Body of pancreas (tissue), 4 donors: Measurements from ENCODE around the gene TRIM52. TPM values are rescaled to one million over a fixed set of nuclear protein-coding genes. Genes with fewer than 3 reads are reported as not detected.

Experiments
- ATAC-seq: fragments of 150-250 bp; one replicate; pipeline ENCODE4 v1.9.1; 2016
- DNase-seq, 4 donors: peaks; one replicate each; pipeline ENCODE4 v3.0.0-alpha.2; 2019
- H3K27ac ChIP-seq, 4 donors: fragments of 200-600 bp; sonication (generic); 1 replicate in 3 of 4; 2 replicates in 1 of 4; pipeline versions ENCODE4 v1.5.1 to v1.6.1; 2016 to 2019; ENCODE audit warnings: mild to moderate bottlenecking in 1 of 4, mixed read lengths in 1 of 4, moderate library complexity in 1 of 4
- H3K27me3 ChIP-seq, 2 donors: fragments of 200-600 bp; sonication (generic); one replicate each; pipeline ENCODE4 v1.6.0; 2016; ENCODE audit warnings: mild to moderate bottlenecking in 1 of 2
- H3K36me3 ChIP-seq, 2 donors: fragments of 200-600 bp; sonication (generic); replicated peaks in 1 of 2; 2 replicates each; pipeline ENCODE4 v1.5.1; 2016; ENCODE audit warnings: low read depth in 2 of 2; ENCODE audit not compliant: insufficient read depth in 1 of 2
- H3K4me1 ChIP-seq: fragments of 200-600 bp; sonication (generic); one replicate; pipeline ENCODE4 v1.6.0; 2016
- H3K4me3 ChIP-seq, 2 donors: fragments of 200-600 bp; sonication (generic); 1 replicate in 1 of 2; 2 replicates in 1 of 2; pipeline ENCODE4 v1.5.1; 2016 to 2019
- H3K9me3 ChIP-seq, 3 donors: fragments of 200-600 bp; sonication (generic); 1 replicate in 2 of 3; 2 replicates in 1 of 3; pipeline ENCODE4 v1.5.1; 2016
- CTCF ChIP-seq, 7 experiments: fragments of 450-650 bp in 4 of 7; fragments of 200-600 bp in 3 of 7; sonication (generic) in 3 of 7; IDR thresholded peaks; one replicate each; pipeline ENCODE4 v1.5.1; 2016 to 2019; ENCODE audit warnings: antibody characterized with exemption in 7 of 7
- POLR2A ChIP-seq, 3 donors: fragments of 450-650 bp; IDR thresholded peaks; one replicate each; pipeline ENCODE4 v1.6.1; 2016; ENCODE audit warnings: antibody characterized with exemption in 3 of 3, mild to moderate bottlenecking in 2 of 3
- WGBS, 2 donors: methylation state at CpG; one replicate each; pipeline ENCODE4 v1.1.5; 2017; 5-methylcytosine and 5-hydroxymethylcytosine counted together
- intact Hi-C: fragments of 100-400 bp; cut with DNase I; formaldehyde crosslinking; loops from one replicate; pipeline ENCODE4 v1.15.1; 2023
- total RNA-seq, 2 donors: library from RNA; depleted of rRNA; stranded (reverse); fragments of >200 nt; gene quantifications; one replicate each; pipeline ENCODE4 v1.1.0, GENCODE V29; 2016

Gene TRIM52
- total RNA-seq, 2 donors from 2014 or later, result 16.9 to 26.0 TPM

- peak overlapping the region; percentile 90 to 96 (median 94) for H3K27ac ChIP-seq
- intact Hi-C loops, result no loop called here
- H3K4me1 ChIP-seq, result peaks cover 74% of the 10 kb centered on the region
- no peaks in the 10 kb centered on the region for H3K27me3 ChIP-seq
- TF ChIP-seq POLR2A (IDR thresholded peaks at IDR 0.05) (no peak), CTCF (IDR thresholded peaks at IDR 0.05) (no peak)
- H3K36me3 ChIP-seq, result peaks cover 9 to 12% of the 10 kb centered on the region in 2 donors
- H3K4me3 ChIP-seq, result peak overlapping the region in 1 of 2 donors; percentile 60
- ATAC-seq (peak; percentile 0), DNase-seq (peak in 3 of 4 donors; percentile 33 to 38 (median 37))
- 27 to 30% methylated on average over 19 to 34 of the region's 34 CpGs for WGBS, 2 donors
- H3K9me3 ChIP-seq, result no peaks in the 10 kb centered on the region
Measured at GRCh38 chr5:181245427-181246275, 15.3 kb downstream of the TRIM52 start.

- H3K27ac ChIP-seq, result peak within 1 kb of the TSS; percentile 65 to 95 (median 92)
- peak within 1 kb of the TSS; percentile 51 to 71 for H3K4me3 ChIP-seq
- DNase-seq, result peak; percentile 87 to 91 (median 90)
- H3K9me3 ChIP-seq, result no peaks in the 10 kb centered on the region
- TF ChIP-seq CTCF (IDR thresholded peaks at IDR 0.05) (peak in 2 of 7 experiments; percentile 4 to 11), POLR2A (IDR thresholded peaks at IDR 0.05) (peak in 2 of 3 donors; percentile 86 to 87)
- intact Hi-C loops, result no loop called here
- peak; percentile 73 for ATAC-seq
- peaks cover 15 to 22% of the 10 kb centered on the region in 2 donors for H3K36me3 ChIP-seq
- H3K27me3 ChIP-seq, result no peaks in the 10 kb centered on the region
- peaks cover 71% of the 10 kb centered on the region for H3K4me1 ChIP-seq
- 0 to 1% methylated on average over 24 to 50 of the region's 50 CpGs for WGBS, 2 donors
Measured at GRCh38 chr5:181243564-181244343, 17.2 kb downstream of the TRIM52 start, which contains the start of gene RACK1. Gene RACK1 (minus strand): TSS chr5:181243906. CDS start chr5:181243800, 106 bp downstream.

GRCh38 chr5:181243018-181243563, 17.9 kb downstream of the TRIM52 start:
- peak; percentile 3 for ATAC-seq
- WGBS, 2 donors, result 0 to 3% methylated on average over 18 to 25 of the region's 25 CpGs
- intact Hi-C loops, result no loop called here
- Histone ChIP-seq H3K36me3 (peaks cover 21 to 27% of the 10 kb centered on the region in 2 donors), H3K4me1 (peaks cover 64% of the 10 kb centered on the region), H3K4me3 (peak overlapping the region; percentile 51 to 71), H3K27me3 (no peaks in the 10 kb centered on the region), H3K9me3 (no peaks in the 10 kb centered on the region), H3K27ac (peak overlapping the region; percentile 65 to 95 (median 92))
- TF ChIP-seq POLR2A (IDR thresholded peaks at IDR 0.05), result no peak
- peak in 1 of 4 donors; percentile 48 for DNase-seq

GRCh38 chr5:181242031-181242451, 18.9 kb downstream of the TRIM52 start:
- H3K27ac ChIP-seq, result peak overlapping the region in 3 of 4 donors; percentile 90 to 95 (median 94)
- ATAC-seq, result no peak
- H3K27me3 ChIP-seq, result no peaks in the 10 kb centered on the region
- 26 to 33% methylated on average over 6 of the region's 6 CpGs for WGBS, 2 donors
- peaks cover 57% of the 10 kb centered on the region for H3K4me1 ChIP-seq
- peak overlapping the region; percentile 51 to 71 for H3K4me3 ChIP-seq
- intact Hi-C loops, result no loop called here
- DNase-seq, result no peak
- TF ChIP-seq CTCF (IDR thresholded peaks at IDR 0.05), result no peak
- no peak for TF ChIP-seq POLR2A (IDR thresholded peaks at IDR 0.05)
- H3K36me3 ChIP-seq, result peaks cover 24 to 37% of the 10 kb centered on the region in 2 donors
- no peaks in the 10 kb centered on the region for H3K9me3 ChIP-seq
